Measurements from ENCODE around the gene GRM8.
"Not testable (repeated sequence)": the region's sequence is repeated elsewhere in the genome, so short reads cannot be mapped to it uniquely, and the experiment has no call there.

GRM8 gene

DNA sequence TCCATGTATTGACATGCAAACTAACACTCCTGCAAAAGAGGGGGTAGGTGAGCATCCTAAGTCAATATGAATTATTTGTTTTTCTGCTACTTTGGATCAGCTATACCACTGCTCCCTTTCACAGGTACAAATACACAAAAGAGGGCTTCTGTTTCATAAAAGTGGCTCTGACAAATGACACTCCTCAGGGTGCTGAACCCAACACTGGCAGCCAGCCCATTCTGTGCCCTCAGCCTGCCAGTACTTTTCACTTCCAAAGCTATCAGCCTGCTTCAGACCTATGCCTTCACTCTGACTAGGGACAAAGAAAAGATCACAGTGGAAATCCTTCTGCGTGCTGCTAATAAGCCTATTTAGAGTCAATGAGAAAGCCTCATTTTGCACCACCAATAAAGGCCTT is 364.8 kb downstream of the GRM8 start:
- H3K4me3 ChIP-seq (ENCODE audit: control insufficient read depth, low read depth, low read length); DNase-seq (ENCODE audit: low read depth): not testable (repeated sequence)

DNA sequence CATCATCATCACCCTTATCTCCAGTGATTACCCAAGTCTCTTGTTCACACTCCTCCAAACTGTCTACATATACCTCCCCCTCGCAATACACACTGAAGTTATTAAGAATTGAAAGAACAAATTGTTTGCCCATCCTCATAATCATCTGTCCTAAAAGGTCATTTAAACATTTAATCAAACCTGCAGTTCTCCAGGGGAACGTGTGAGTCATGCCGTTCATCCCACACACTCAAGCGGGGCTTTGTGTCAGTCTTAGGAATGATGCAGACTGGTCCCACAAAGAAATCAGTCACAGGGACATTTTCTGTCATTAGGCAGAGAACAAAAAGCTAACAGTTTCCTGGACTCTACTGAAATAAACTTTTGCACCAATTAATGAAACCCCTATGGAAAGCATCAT is 365.2 kb downstream of the GRM8 start:
- not testable (repeated sequence) for DNase-seq (ENCODE audit: low read depth); H3K4me3 ChIP-seq (ENCODE audit: control insufficient read depth, low read depth, low read length)

DNA sequence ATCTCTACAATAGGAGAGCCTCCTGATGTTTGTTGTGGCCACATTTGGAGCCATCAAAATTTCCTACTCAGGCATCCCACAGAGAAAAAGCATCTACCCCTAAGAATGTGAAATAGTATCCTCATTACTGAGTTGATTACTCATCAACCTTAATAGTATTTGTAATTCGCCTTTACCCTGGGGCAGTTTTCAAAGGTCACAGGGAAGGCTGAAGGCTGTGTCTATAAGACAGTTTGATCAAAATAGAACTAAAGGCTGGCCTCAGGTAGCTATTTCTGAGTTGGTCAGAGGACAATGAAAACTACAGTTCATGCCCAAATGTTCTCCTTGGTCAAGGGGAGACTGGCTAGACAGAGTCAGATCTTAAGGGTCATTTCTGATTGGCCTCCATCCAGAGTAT is 370.0 kb downstream of the GRM8 start:
- H3K4me3 ChIP-seq (ENCODE audit: control insufficient read depth, low read depth, low read length); DNase-seq (ENCODE audit: low read depth): not testable (repeated sequence)

DNA sequence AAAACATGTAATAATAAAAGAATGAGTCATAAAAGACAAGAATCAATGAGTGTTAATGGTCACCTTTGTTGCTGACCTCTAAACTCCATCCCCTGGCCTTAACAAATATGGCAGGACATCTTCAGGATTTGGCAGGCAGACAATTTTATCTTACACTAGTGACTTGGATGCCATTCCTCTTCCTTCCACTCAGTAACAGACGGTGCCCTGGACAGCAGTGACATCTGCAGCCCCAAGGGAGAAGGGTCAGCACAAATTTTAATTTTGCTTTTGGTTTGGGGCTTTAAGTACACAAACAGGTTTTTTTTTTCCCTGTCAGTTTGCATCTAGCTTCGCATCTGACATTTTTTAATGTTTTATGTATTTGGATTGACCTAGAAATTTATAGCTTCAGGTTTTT is 370.8 kb downstream of the GRM8 start:
- not testable (repeated sequence) for DNase-seq (ENCODE audit: low read depth); H3K4me3 ChIP-seq (ENCODE audit: control insufficient read depth, low read depth, low read length)

DNA sequence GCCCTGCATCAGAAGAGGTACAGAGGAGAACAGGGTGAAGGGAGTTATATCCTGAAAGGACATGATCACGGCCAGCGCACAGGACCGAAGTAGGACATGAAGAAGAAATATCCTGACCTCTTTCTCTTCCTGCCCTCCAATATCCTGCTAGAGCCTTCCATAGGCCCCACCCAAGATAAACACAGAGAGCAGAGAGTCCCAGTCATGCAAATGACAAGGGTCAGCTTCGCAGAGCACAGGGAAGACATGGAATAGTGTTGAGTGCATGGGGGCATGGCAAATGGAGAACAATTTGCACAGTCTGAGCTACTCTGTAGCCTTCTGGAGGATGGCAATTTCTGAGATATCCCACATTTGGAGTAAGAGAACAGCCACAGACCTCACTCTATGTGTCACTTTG is 371.4 kb downstream of the GRM8 start:
- TF ChIP-seq, protein P1, sequence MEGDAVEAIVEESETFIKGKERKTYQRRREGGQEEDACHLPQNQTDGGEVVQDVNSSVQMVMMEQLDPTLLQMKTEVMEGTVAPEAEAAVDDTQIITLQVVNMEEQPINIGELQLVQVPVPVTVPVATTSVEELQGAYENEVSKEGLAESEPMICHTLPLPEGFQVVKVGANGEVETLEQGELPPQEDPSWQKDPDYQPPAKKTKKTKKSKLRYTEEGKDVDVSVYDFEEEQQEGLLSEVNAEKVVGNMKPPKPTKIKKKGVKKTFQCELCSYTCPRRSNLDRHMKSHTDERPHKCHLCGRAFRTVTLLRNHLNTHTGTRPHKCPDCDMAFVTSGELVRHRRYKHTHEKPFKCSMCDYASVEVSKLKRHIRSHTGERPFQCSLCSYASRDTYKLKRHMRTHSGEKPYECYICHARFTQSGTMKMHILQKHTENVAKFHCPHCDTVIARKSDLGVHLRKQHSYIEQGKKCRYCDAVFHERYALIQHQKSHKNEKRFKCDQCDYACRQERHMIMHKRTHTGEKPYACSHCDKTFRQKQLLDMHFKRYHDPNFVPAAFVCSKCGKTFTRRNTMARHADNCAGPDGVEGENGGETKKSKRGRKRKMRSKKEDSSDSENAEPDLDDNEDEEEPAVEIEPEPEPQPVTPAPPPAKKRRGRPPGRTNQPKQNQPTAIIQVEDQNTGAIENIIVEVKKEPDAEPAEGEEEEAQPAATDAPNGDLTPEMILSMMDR (conservative IDR thresholded peaks at IDR 0.05; ENCODE audit: control insufficient read depth, insufficient read depth, low read depth, low read length): no peak
- no peak for DNase-seq (ENCODE audit: low read depth)
- H3K4me3 ChIP-seq (ENCODE audit: control insufficient read depth, low read depth, low read length): no peak overlapping the region

DNA sequence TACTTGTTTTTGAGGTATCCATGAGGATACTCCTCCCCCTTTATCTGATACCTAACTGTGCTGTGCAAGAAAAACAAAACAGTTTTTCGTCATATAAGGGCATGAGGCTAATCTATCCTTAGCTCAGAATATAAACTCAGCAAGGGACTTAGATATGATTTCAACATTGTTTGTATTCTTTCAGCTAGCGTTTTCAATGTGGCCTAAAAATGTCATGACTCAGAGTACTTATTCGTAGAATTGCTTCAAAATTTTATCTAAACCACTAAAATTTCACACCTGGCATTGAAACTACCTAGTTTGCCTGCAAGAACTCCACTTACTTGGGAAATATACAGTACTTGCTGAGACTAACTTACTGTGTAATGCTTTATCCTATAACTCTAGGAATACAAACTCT is 376.2 kb downstream of the GRM8 start:
- H3K4me3 ChIP-seq (ENCODE audit: control insufficient read depth, low read depth, low read length); DNase-seq (ENCODE audit: low read depth): not testable (repeated sequence)

DNA sequence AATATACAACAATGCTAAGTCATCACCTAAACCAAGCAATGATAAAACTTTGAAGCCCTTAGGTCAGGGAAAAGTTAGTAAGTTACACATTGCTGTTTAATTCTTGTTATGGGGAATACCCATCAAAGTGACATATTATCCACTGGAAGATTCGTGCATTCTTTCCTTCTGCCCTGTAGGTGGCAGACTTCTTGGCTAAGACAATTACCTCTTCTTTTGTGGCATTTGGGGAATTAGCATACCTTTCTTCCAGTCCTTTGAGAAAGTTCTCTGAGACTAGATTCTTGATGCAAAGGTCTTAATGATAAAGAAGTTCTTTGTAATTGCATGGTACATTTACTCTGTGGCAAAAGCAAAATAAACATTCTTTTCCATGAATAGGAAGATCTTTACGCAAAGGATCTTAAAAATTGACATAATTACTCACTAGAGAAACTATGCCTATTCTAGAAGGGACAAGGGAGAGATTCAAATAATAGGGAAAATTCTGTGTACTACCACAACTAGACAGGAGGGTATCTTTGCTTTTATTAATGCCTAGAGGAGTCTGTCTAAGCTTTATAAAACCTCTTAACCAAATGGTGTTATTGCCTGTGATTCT is 395.9 kb downstream of the GRM8 start:
- DNase-seq (ENCODE audit: low read depth): peak; percentile 2
- TF ChIP-seq, protein P1 (conservative IDR thresholded peaks at IDR 0.05; ENCODE audit: control insufficient read depth, insufficient read depth, low read depth, low read length): peak; percentile 46
- H3K4me3 ChIP-seq (ENCODE audit: control insufficient read depth, low read depth, low read length): no peak overlapping the region

DNA sequence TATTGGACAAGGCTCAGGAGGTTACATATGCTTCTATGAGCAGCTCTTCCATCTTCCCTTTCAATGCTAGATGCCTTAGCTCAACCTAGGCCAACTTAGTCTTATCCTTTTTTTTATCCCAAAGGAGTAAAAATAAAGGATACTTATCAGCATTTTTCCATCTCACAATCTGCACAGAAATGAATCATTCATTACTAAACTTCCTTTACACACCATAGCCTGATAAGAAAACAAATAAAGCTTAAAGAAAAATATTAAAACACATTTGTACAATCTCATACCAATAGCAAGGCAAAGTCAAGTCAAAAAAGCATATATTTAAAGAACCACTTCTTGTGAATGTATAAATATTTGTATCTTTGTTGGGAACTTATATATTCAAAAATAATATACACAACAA is 407.4 kb downstream of the GRM8 start:
- TF ChIP-seq, protein P1 (conservative IDR thresholded peaks at IDR 0.05; ENCODE audit: control insufficient read depth, insufficient read depth, low read depth, low read length): no peak
- H3K4me3 ChIP-seq (ENCODE audit: control insufficient read depth, low read depth, low read length): no peak overlapping the region
- no peak for DNase-seq (ENCODE audit: low read depth)

DNA sequence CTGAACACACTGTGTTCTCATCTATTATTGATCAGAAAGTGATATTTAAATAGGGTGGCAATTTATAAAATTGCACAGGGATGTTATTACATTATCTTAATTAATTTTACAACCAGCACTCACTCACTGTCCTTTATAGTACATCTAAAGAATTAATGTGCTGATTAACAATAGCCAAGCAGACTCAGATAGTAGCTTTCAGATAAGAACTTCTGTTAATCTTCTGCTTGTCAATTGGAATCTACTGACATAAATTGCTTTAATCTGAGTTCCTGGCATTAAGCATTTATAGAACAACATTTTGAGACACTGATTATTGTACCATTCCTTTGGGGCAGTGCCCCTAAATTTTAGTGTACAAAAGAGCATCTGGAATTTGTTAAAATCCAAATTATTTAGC is 408.9 kb downstream of the GRM8 start:
- no peak overlapping the region for H3K4me3 ChIP-seq (ENCODE audit: control insufficient read depth, low read depth, low read length)
- TF ChIP-seq, protein P1 (conservative IDR thresholded peaks at IDR 0.05; ENCODE audit: control insufficient read depth, insufficient read depth, low read depth, low read length): no peak
- no peak for DNase-seq (ENCODE audit: low read depth)

DNA sequence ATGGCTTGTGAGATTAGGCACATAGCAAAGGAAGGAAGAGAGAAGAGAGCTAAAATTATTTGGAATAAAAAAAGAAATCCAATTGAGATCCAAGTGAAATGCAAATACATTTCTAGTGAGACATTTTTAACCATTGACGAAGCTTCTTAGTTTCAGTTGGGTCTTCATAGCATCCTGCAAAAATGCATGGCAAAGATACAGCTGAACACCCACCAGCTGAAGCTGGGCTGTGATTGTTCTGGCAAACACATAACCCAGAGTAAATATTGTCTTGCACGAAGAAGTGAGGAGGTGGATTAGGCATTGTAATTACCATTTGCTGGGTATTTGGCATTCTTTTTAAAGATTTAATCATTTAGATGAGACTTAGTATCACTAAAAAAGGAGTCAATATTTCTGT is 409.4 kb downstream of the GRM8 start:
- TF ChIP-seq, protein P1 (conservative IDR thresholded peaks at IDR 0.05; ENCODE audit: control insufficient read depth, insufficient read depth, low read depth, low read length): no peak
- no peak for DNase-seq (ENCODE audit: low read depth)
- H3K4me3 ChIP-seq (ENCODE audit: control insufficient read depth, low read depth, low read length): no peak overlapping the region
